ENCODE results near the gene C1orf116. TPM values are rescaled to one million over a fixed set of nuclear protein-coding genes. Genes with fewer than 3 reads are reported as not detected.

The C1orf116 gene
- polyA plus RNA-seq, 1 of the 3 experiments (the other 2 are of a cell fraction): 0.02 TPM

DNA sequence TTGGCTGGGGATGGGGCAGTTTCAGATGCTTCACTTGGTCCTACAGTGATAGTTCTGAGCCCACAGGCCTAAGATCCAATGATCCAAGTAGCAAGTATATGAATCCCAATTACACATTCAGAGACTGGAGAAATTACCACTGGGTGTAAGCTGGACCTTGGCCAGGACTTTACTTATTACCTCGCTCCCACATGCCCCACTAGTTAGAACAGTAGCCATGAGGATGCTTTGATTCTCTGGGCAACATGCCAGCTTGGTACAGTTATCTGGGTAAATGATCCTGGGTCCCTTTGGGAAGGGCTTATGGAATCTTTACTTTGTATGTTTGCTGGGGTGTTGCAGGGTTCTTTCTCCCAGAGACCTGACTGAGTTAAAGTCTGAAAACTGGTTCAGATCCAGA lies 57.2 kb downstream of the C1orf116 start:
- H3K4me3 ChIP-seq (ENCODE audit: low read depth in 2 of 2, low read length in 1 of 2): no peak overlapping the region
- TF ChIP-seq POLR2AphosphoS5 (IDR thresholded peaks at IDR 0.05; ENCODE audit: low read depth, low read length): no peak
- TF ChIP-seq RAD21 (IDR thresholded peaks at IDR 0.05; ENCODE audit: low read length): no peak
- no peak for TF ChIP-seq ELF1 (IDR thresholded peaks at IDR 0.05)
- TF ChIP-seq CTCF (IDR thresholded peaks at IDR 0.05): no peak
- TF ChIP-seq, protein P1, sequence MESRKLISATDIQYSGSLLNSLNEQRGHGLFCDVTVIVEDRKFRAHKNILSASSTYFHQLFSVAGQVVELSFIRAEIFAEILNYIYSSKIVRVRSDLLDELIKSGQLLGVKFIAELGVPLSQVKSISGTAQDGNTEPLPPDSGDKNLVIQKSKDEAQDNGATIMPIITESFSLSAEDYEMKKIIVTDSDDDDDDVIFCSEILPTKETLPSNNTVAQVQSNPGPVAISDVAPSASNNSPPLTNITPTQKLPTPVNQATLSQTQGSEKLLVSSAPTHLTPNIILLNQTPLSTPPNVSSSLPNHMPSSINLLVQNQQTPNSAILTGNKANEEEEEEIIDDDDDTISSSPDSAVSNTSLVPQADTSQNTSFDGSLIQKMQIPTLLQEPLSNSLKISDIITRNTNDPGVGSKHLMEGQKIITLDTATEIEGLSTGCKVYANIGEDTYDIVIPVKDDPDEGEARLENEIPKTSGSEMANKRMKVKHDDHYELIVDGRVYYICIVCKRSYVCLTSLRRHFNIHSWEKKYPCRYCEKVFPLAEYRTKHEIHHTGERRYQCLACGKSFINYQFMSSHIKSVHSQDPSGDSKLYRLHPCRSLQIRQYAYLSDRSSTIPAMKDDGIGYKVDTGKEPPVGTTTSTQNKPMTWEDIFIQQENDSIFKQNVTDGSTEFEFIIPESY (IDR thresholded peaks at IDR 0.05; ENCODE audit: borderline replicate concordance, low read depth): no peak
- no peak for TF ChIP-seq CHD2 (IDR thresholded peaks at IDR 0.05; ENCODE audit: low read length, partially characterized antibody)
- TF ChIP-seq YY1 (IDR thresholded peaks at IDR 0.05; ENCODE audit: low read depth): no peak
- no peak for TF ChIP-seq FOXM1 (IDR thresholded peaks at IDR 0.05; ENCODE audit: low read depth)
- TF ChIP-seq RCOR1 (IDR thresholded peaks at IDR 0.05; ENCODE audit: low read length): no peak
- TF ChIP-seq SMC3 (IDR thresholded peaks at IDR 0.05; ENCODE audit: low read depth, low read length): no peak
- TF ChIP-seq, protein P2, sequence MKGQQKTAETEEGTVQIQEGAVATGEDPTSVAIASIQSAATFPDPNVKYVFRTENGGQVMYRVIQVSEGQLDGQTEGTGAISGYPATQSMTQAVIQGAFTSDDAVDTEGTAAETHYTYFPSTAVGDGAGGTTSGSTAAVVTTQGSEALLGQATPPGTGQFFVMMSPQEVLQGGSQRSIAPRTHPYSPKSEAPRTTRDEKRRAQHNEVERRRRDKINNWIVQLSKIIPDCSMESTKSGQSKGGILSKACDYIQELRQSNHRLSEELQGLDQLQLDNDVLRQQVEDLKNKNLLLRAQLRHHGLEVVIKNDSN (IDR thresholded peaks at IDR 0.05; ENCODE audit: borderline replicate concordance, low read depth): no peak
- no peak for TF ChIP-seq RFX5 (IDR thresholded peaks at IDR 0.05; ENCODE audit: low read length)
- TF ChIP-seq SIN3A (IDR thresholded peaks at IDR 0.05; ENCODE audit: borderline replicate concordance, low read depth, low read length): no peak
- TF ChIP-seq RXRA (IDR thresholded peaks at IDR 0.05; ENCODE audit: borderline replicate concordance, low read depth): no peak
- TF ChIP-seq TCF12 (IDR thresholded peaks at IDR 0.05): no peak
- no peak for TF ChIP-seq EZH2phosphoT487 (IDR thresholded peaks at IDR 0.05; ENCODE audit: borderline replicate concordance, low read depth)
- no peak for TF ChIP-seq NRF1 (IDR thresholded peaks at IDR 0.05; ENCODE audit: low read depth, low read length)
- TF ChIP-seq GATA2 (CRISPR knock-in tag; IDR thresholded peaks at IDR 0.05): no peak
- no peak for TF ChIP-seq TEAD4 (IDR thresholded peaks at IDR 0.05; ENCODE audit: borderline replicate concordance, insufficient read depth)
- TF ChIP-seq, protein P3, sequence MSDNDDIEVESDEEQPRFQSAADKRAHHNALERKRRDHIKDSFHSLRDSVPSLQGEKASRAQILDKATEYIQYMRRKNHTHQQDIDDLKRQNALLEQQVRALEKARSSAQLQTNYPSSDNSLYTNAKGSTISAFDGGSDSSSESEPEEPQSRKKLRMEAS (IDR thresholded peaks at IDR 0.05; ENCODE audit: low read depth): no peak
- no peaks in the 10 kb centered on the region for H3K9me2 ChIP-seq
- peaks cover 26% of the 10 kb centered on the region; the same call in 1 of the 2 replicates for H3K27me3 ChIP-seq (ENCODE audit: insufficient read depth)
- H3F3A ChIP-seq (replicated peaks; ENCODE audit: insufficient read depth): no peaks in the 10 kb centered on the region
- H3K4me2 ChIP-seq: no peak overlapping the region
- DNase-seq: peak; percentile 33
- H3K9me3 ChIP-seq: no peaks in the 10 kb centered on the region
- CTCF ChIA-PET: interaction anchor here (2.0 kb wide), 1 partner anchor 63 kb away, joined by 11 read pairs; no protein-coding TSS in a partner anchor
- H3K4me1 ChIP-seq (ENCODE audit: control insufficient read depth in 1 of 2, insufficient read depth in 2 of 2, low read depth in 1 of 2, low read length in 1 of 2): no peaks in the 10 kb centered on the region
- 31% methylated on average over 1 of the region's 1 CpG for WGBS (ENCODE audit: low lambda C conversion rate)
- H3K27ac ChIP-seq (ENCODE audit: low read depth in 2 of 2, low read length in 1 of 2): no peak overlapping the region
- no peaks in the 10 kb centered on the region for H4K20me1 ChIP-seq (ENCODE audit: insufficient read depth)
- no peak overlapping the region for H3K9ac ChIP-seq
- POLR2A ChIA-PET: no interaction called here
- no peaks in the 10 kb centered on the region for H3K79me2 ChIP-seq (ENCODE audit: insufficient read depth)
- no peak overlapping the region for H2AFZ ChIP-seq (ENCODE audit: low read depth)
- no peaks in the 10 kb centered on the region for H3K36me3 ChIP-seq (replicated peaks in 1 of 2; ENCODE audit: control insufficient read depth in 1 of 2, insufficient read depth in 2 of 2, low read length in 1 of 2)

Data from SK-N-SH (cell line).